Colon (tissue), 2 donors: Measurements from ENCODE around the gene FAM193B.

Experiments
- FAIRE-seq: peaks from 2 replicates; lab custom pipeline; 2012; peaks lifted over from hg19 to GRCh38; lab: Jason Lieb, UNC
- donor health status: control.
- donor health status: control.

The FAM193B gene

DNA sequence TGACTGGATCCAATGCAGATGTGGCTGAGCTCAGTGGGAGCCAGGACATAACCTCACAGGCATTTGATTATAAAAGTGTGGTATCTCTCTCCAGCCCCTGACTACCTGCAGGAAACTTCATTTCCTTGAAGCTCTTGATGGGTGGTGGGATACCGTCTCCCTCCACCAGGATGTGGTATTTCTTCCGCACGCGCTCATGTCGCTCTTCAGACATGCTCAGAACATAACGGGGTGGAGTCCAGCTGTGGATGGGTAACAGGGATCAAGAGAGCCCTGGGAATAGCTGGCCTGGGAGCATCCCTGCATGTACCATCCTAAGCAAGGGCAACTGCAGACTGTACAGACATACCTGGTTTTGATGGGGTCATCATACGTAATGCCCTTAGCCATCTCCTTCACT is 38.8 kb downstream of the FAM193B start:
- no peak for FAIRE-seq

- no peak for FAIRE-seq
Measured at GRCh38 chr5:177514541-177514940, 39.8 kb downstream of the FAM193B start.

DNA sequence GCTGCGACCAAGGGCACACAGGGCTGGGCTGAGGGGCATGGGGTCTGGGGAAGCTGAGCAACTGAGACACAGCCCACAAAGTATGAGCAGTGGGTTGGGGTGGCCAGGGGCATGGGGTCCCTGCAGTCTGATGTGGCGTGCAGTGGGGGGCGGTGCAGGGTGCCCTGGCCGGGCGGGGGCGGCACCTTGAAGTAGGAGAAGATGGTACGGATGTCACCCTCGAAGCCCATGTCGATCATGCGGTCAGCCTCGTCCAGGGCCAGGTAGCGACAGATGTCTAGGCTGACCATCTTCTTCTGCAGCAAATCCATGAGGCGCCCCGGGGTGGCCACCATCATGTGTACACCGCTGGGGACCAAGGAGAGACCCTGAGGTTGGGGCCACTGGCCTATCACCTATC is 40.9 kb downstream of the FAM193B start:
- no peak for FAIRE-seq

DNA sequence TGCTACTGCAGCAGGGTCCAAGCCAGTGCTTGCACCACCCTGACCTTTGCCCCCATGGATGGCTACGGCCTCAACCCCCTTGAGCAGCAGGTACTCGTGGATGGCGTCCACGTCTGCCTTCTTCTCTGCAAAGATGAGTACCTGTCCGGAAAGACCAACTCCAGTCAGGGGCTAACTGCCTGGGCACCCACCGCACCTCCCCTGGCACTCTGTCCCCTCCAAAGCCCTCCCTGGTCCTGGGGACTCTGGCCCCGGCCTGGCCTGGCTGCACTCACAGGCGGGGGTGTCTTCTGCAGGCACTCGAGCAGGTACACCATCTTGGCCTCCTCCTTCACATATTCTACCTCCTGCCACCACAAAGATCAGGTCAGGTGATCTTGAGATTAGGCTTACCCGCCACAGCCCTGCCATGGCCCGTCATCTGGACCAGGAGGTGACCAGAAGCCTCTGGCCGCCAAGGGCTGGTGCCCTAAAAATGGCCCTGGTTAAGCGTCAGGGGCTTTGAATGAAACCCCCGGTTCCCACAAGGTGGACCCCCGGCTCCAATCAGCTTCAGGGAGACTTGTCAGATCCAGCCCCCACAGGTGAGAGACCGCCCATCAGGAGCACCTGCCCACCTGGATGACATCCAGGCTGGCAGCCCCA is 41.5 kb downstream of the FAM193B start:
- no peak for FAIRE-seq

GRCh38 chr5:177511796-177512675 is 42.3 kb downstream of the FAM193B start:
- FAIRE-seq, result no peak

DNA sequence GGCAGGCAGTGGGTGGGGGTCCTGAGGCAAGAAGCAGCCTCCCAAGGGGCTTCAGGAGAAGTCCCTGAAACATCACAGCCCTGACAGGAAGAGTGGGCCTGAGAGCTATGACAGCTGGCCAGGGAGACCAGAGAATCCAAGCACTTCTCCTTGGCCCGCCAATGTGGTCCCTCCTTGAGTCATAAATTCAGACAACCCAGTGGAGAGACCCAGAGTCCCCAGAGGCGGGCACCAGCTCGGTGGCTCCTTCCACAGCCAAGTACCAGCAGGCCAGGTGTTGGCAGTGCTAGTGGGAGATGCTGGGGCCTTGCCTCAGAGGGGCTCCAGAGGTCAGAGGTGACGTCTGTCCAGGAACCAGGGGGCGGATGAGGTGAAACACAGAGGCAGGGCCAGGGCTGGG is 43.2 kb downstream of the FAM193B start:
- FAIRE-seq, result no peak

DNA sequence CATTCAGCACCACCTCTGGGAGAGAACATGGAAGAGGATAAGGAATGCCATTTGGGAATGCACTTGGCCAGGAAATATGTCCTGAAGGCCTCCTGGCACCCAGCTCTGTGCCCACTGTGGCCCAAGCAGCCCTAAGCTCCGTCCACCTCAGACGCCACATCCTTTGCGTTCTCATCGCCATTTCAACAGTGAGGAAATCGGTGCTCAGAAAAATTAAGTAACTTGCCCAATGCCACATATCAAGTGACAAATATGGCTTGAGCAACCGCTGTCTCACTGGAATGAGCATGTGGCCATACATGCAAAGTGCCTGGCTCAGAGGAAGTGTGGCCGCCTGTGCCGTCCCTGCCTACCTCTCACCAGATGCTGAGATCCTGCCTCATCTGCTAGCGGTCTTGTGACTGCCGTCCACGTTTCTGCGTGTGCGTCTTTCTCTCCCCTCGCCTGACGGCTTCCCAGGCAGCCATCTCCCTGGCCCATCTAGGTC is 43.8 kb downstream of the FAM193B start:
- no peak for FAIRE-seq

- no peak for FAIRE-seq
Measured at GRCh38 chr5:177509991-177510566, 44.3 kb downstream of the FAM193B start.

- no peak for FAIRE-seq
Measured at GRCh38 chr5:177509381-177509951, 44.9 kb downstream of the FAM193B start, which contains the start of gene DOK3. TSS of gene DOK3 (minus strand) at chr5:177509826. CDS start at chr5:177509540, 286 bp downstream.

DNA sequence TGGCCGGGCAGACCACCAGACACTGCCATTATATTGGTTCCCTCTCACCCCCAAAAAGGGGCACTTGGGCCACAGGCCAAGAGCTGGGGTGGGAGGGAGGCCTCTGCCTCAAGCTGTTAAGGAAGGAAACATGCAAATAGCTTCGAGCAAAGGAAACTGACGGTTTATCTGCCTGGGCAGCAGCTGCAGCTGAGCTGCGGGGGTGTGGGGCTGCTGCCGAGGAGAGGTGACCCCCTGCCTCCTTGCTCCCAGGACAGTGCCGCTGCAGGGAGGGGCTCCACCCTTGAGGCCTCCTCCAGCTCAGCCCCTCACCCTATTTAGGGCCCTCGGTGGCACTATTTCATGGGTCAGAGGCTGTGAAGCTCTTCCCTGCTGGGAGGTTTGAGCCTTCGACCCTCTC is 45.5 kb downstream of the FAM193B start:
- no peak for FAIRE-seq

- FAIRE-seq, result no peak
Measured at GRCh38 chr5:177508221-177508611, 46.1 kb downstream of the FAM193B start.

DNA sequence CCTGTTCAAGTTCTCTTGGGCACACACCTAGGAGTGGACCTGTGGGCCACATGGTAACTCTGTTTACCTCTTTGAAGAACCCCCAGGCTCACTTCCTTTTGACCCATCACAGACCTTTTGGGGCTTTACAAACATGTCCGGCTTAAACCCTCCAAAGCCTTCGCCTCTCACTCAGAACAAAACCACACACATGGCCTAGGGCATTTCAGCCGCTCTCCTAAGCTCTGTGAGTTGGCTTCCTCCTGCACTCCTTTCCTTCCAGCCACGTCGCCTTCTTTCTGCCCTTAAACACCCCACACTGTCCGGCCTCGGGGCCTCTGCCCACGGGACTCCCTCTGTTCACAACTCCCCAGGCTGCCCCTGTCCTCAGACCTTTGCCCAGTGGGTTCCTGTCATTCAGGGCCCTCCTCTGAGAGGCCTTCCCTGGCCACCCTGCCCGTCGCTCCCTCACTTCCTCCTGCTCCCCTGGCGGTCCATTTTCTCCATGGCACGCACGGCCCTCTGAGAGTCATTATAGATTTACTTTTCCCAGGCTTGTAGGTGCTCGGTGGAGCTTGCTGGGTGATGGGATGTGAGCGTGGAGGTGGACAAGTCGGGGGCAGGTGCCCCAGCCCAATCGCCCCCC is 46.7 kb downstream of the FAM193B start:
- FAIRE-seq, result no peak

GRCh38 chr5:177507165-177507564 is 47.2 kb downstream of the FAM193B start:
- no peak for FAIRE-seq

GRCh38 chr5:177505075-177505474 is 49.3 kb downstream of the FAM193B start:
- FAIRE-seq, result no peak

GRCh38 chr5:177504086-177505056 is 50.0 kb downstream of the FAM193B start:
- FAIRE-seq, result no peak

DNA sequence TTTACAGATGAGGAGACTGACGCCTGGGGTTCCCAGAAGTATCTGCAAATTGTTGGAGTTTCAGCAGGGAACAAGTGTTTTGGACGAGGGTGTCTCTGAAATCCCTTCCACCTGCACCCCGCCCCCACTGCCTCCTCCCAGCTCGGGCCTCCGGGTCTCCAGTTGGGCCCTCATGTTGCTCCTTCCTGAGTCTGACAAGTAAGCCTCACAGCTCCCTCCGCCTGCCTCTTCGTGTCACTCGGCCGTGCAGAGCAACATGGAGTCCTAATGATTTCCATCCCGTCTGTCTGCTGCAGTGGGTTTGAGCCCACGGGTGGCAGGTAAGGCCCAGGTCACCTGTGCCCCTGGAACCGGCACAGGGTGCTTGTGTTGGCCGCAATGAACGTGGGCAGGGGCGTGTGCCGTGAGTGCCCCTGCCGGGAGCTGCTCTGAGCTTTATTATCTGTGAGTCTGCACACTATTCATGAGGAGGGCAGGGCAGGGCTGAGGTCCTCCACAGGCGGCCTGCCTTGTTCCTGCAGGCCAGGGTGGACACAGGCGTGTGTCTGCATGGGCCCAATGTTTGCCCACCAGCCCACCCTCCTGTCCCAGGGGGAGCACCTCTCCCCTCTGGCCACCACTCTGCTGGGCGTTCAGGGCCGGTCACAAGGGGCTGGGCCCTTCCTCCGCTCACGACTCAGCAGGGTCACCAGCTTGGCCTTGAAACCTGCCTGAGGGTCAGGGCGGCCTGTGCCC is 50.8 kb downstream of the FAM193B start:
- FAIRE-seq, result no peak

DNA sequence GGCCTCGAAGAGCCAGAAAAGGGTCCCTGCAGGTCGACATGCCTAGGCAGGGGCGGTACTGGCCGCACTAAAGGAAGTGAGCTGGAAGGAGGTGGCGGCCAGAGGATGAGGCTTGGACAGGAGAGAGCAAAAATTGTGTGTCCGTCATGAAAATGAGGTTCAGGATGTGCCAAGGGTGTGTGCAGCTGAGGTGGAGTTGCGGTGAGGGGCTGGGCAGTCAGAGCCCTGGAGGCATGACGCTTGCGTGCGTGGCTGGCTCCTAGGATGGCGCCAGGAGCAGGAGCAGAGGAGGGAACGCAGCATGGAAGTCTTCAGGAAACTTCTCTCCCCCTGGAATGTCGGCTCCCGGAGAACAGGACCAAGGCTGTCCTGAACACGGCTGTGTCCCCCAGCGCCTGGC is 51.5 kb downstream of the FAM193B start:
- no peak for FAIRE-seq

GRCh38 chr5:177501874-177502678 is 52.3 kb downstream of the FAM193B start:
- no peak for FAIRE-seq
